Measurements from ENCODE around the gene PARP1.

DNA sequence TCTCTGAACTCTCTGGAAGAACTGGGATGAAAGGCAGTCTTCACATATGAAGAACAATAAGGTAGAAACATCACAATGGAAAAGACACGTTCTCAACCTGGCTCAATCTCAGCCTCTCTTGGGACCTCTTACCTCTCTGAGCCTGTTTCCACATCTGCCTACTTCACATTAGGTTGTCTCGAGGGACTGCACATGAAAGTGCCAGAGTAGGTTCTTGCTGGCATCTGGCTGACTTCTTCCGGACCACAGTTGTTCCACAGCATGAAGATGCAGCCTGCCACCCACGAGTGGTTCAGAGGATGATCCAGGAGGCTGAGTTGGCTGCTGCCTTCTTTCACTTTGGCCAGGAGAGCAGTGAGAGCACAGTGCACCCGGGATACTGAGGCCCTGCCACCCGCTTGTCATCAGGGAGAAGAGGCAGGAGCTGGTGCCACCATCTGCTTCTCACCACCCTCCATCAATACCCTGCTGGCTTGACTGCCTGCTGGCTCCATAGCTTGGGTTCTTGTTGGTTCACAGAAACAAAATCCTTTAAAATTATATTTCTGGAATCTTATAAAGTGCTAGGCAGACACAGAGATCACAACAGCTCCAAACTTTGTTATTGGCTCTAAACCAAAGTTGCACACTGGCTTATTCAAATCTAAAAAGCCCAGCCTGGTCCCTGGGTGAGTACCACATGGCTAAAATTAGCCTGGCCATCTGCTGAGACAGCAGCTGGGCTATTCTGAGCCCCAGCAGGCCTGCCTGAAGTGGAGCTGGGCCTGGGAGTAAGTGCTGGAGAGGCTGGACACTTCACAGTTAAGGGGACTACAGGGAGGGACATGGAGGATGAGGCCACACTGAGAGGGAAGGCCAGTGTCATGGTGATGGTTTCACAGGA, 52.0 kb downstream of the PARP1 start:
- TF ChIP-seq POLR2A (IDR thresholded peaks at IDR 0.05) (no peak), POLR2AphosphoS5 (IDR thresholded peaks at IDR 0.05) (no peak)
